NOMO-1 treated with DMSO at 0.1 percent for 48 hours (cell line): ENCODE results near the gene B3GNT2.

ENCODE experiments used
- DNase-seq: peaks from one replicate; lab custom pipeline; 2025; ENCODE audit not compliant: unreplicated experiment; lab: John Stamatoyannopoulos, UW

Gene B3GNT2

GRCh38 chr2:62204998-62205496 lies 9.1 kb downstream of the B3GNT2 start:
- peak; percentile 77 for DNase-seq

GRCh38 chr2:62205554-62205953 lies 9.6 kb downstream of the B3GNT2 start:
- no peak for DNase-seq

- no peak for DNase-seq
These were observed 10.1 kb downstream of the B3GNT2 start for GRCh38 chr2:62206024-62206423.

GRCh38 chr2:62207491-62207890 lies 11.6 kb downstream of the B3GNT2 start:
- DNase-seq = no peak

GRCh38 chr2:62208074-62208757 lies 12.3 kb downstream of the B3GNT2 start:
- no peak for DNase-seq

DNA sequence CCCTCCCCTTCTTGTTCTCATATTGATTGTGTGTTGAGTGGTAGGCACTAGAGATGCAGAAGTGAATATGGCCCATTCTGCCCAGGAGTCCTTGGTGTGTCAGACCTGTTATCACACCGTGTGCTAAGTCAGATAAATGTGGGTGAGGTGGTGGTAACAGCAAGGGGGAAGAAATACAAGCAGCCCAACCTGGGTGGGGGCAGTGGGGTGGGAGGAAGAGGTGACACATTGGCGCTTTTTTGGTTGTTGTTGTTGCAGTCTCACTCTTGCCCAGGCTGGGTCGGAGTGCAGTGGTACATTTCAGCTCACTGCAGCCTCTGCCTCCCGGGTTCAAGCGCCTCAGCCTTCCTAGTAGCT lies 12.8 kb downstream of the B3GNT2 start:
- DNase-seq = no peak

DNA sequence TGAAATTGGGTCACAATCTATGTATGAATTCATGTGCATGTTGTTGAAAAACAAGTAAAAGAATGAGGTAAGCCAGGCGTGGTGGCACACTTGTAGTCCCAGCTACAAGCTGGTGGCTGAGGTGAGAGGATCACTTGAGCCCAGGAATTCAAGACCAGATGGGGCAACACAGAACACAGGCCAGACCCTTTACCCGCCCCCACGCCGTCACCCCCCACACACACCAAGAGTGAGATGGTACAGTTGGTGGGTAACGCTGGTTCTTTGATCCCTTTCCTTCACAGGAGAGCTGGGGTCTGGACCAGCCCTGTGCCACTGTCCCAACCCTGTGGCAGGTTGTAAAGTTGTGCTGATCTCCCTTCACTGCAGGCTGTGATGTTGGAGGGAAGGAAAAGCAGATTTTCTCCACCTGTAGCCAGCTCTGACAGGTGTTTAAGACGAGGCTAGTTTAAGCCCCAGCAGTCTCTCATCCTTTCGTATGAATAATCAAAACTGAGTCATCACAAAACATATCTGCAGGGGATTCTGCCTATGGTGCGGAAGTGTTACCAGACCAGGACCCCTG lies 13.6 kb downstream of the B3GNT2 start:
- no peak for DNase-seq

GRCh38 chr2:62215306-62216064 lies 19.6 kb downstream of the B3GNT2 start:
- DNase-seq = no peak

GRCh38 chr2:62216113-62216512 lies 20.2 kb downstream of the B3GNT2 start:
- DNase-seq = no peak

DNA sequence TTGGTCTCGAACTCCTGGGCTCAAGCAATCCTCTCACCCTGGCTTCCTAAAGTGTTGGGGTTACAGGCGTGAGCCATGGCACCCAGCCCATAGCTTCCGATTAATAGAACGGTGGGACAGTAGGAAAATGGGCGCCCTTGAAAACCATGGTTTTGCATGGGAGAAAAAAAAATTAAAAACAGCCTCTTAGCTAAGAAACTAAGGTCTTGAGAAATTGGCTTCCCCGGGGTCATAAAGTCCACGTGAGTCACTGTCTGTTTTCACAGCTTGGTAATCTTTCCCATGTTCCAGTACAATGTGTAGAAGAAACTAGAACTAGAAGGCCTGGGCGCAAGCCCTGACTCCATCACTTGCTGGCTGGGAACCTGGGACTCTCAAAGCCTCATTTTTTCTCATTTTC lies 20.7 kb downstream of the B3GNT2 start:
- peak; percentile 60 for DNase-seq

- DNase-seq = no peak
These were observed 21.5 kb downstream of the B3GNT2 start for GRCh38 chr2:62217421-62217820.

DNA sequence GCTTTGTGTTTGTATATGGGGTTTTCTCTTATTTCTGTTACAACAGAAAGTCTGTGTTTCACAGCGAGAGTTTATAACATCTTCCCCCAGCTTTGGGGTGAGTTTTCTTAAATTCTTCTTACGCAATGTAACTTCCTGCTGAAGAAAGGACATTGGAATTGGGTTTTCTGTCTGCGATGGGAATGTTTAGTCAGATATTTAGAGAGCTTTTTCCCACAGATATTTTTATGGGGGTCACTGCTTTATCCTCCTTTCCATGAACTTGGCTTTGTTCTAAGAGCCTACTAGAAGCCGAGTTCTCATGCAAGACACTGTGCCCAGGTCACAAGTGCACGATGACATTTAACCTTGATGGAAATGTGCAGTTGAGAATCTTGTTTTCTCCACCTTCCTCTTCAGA lies 22.1 kb downstream of the B3GNT2 start:
- DNase-seq = peak; percentile 22

DNA sequence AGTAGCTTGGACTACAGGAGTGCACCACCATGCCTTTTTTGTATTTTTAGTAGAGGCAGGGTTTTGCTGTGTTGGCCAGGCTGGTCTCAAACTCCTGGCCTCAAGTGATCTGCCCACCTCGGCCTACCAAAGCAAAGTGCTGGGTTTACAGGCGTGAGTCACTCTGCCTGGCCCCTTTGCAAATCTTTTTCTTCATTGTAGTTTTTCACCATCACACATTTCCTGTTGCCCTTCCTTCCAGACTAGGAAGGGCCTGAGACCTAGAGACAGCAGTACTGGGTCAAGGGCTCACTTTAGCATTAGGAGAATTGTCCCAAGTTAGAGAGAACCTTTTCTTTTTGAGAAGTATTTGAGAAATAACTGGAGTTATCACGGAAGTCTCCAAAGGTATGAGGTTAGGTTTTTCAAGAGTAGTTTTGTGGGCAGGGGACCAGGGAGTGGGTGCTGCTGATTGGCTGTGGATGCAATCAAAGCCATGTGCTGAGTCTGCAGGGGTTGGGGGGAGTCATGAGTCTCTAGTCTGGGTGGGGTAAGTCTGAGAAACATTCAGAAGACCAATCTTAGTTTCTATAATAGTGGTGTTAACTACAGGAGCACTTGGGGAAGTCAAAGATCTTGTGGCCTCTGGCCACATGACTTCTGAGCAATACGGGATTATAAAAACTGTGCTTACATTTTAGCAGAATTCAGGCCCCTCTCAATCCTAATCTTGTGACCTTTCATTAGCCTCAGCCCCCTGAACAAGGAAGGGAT lies 23.7 kb downstream of the B3GNT2 start:
- DNase-seq = no peak

GRCh38 chr2:62221141-62221540 lies 25.2 kb downstream of the B3GNT2 start:
- DNase-seq = no peak

DNA sequence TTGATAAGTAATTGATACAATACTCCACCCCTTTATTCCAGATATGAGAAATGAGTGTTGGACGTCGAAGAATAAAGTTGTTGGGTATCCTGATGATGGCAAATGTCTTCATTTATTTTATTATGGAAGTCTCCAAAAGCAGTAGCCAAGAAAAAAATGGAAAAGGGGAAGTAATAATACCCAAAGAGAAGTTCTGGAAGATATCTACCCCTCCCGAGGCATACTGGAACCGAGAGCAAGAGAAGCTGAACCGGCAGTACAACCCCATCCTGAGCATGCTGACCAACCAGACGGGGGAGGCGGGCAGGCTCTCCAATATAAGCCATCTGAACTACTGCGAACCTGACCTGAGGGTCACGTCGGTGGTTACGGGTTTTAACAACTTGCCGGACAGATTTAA lies 26.3 kb downstream of the B3GNT2 start:
- no peak for DNase-seq

- DNase-seq = no peak
These were observed 26.8 kb downstream of the B3GNT2 start for GRCh38 chr2:62222674-62223073.

DNA sequence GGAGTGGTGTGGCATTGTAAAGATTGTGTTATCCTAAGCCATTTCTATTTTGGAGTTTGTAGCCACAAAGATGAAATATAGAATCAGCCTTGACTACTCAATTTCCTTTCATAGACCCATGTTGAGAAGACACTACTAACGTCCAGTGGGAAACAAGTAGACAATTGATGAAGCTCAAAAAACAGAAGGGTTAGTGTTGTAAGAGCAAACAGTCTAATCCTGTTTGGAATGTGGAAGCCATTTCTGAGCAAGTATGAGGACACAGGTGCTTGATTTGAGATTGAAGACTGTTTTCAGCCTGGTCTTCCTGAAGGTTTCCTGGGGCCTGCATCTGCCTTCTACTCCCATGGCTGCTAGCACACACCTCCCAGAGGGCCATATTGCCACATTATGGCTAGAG lies 29.1 kb downstream of the B3GNT2 start:
- DNase-seq = no peak

DNA sequence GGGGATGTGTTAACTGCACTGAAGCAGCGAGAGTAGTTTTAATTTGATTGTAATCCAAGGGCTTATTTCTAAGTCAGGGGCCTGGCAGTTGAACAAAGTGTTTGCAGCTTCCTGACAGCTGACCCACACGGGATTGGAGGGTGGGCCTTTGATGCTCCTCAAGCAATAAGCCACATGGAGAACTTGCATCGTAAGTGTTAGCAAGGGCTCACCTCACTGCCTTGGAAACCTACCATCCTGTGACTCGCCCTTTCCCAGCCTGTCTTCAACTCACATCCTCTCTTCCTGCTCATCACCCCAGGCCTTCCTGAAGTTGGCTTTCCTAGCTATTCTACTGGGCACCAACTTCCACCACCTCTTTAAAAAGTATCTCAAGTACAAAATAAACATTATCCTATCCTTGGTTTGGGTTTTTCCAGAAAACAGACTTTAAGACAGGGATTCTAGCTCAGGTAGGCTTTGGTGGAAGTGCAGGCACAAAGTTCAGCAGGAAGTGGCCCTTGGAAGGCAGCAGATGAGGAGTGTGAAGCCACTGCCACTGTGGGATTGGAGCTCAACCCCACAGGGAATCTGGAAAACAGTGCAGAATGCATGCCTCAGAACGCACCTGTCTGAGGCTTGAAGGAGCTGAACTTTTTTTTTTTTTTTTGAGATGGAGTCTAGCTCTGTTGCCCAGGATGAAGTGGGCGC lies 31.6 kb downstream of the B3GNT2 start:
- no peak for DNase-seq

DNA sequence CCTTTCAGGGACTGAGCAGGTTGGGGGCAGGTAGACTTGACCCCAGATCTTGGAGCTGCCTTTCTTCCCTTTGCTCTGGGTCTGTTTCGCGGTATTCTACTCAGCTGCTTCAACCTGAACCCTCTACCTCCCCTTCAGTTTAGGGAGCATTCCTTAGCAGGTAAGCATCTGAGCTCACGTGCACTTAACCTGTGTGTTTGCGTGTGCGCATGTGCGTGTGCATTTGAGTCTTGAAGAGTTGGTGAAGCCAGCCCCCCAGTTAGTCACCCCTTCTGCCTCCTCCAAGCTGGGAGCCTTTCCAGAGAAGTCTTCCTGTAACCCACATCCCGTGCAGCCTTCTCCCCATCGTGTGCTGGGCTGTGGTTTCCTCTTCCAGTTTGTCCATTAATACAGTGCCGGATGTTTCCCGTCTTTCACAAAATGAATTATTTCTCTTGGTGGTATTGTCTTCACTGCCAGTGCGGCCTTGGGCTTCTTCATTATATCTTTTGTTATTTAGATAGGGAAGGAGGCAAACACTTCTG lies 33.2 kb downstream of the B3GNT2 start:
- DNase-seq = no peak

DNA sequence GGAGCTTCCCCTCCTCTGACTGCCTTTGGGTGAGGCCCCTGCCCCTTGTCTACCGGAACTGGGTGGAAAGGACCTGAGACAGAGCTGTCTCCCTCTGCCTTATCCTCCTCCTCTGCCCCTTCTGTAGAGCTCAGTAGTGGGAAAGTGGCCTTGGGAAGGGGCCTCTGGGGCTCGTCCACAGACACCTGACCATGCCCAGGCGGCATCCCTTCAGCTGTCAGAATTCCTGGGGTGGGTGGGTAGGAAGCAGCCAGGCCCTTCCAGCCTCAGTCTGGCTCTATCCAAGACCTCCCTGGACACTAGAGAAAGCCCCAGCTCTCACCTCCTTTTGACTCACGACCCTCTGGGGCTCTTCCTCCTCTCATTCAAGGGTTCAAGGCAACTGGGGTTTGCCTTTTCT lies 35.6 kb downstream of the B3GNT2 start:
- DNase-seq = no peak
